ENCODE measurements around the gene TNFSF12.

Gene TNFSF12

DNA sequence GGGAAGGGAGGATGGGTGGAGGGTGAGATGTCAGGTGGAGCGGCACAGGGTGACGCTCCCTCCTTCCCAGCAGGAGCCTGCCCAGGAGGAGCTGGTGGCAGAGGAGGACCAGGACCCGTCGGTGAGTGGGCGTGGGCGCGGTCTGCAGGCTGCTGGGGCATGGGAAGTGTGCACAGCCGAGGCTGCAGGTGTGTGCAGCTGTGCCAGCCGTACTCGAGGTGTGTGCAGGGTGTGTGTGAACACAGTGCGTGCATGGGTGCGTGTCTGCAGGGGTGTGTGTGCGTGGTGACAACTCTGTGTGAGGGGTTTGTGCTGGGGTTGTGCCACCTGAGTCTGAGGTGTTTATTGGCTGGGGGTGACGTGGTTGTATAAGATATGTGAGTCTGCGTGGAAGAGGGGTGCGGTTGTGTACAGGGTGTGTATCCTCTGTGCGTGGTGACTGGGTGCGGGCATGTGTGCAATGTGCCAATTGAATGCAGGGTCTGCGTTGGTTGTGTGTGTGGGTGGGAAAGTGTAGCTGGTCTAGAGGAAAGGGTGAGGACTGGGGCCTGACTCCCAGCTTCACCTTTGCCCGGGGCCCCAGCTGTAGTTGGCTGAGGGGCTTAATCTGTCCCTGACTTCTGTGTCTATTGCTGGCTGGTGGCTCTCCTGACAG lies 670 bp downstream of the TNFSF12 start:
- peak in 2 of 3 experiments; percentile 2 to 27 for DNase-seq

DNA sequence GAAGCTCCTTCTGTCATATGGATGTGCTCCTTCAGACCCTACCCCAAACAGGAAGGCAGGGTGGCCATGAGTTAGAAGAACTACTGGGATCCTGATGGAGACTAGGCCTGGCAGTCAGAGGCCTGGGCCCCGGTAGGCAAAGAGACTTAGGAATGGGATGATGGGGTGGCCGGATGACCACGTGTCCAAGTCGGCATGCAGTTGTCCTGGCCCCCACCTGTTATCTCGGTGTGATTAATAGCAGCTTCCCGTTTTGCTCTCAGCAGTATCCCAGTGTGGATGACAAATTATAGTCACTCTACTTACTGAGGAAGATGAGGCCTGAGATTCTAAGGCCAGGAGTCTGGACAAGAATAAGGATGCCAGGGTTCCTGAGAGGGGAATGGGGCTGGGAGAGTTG lies 1.5 kb downstream of the TNFSF12 start:
- DNase-seq = no peak

DNA sequence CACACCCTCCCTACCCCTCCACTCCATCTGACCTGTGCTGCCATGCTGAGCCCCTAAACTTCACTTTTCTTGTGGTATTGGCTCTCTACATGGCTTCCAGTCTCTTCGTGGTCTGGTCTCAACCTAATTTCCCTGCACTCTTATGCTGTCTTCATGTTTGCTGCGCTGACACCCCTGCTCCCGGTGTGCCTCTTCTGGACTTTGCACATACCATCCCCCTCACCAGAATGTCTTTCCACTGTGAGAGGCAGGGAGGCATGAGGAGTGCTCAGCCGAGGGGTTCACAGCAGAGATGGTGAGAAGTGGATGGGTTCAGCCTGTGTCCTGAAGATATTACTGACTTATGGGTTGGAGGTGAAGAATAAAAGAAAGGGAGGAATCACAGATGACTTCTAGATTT lies 2.5 kb downstream of the TNFSF12 start:
- no peak for DNase-seq

DNA sequence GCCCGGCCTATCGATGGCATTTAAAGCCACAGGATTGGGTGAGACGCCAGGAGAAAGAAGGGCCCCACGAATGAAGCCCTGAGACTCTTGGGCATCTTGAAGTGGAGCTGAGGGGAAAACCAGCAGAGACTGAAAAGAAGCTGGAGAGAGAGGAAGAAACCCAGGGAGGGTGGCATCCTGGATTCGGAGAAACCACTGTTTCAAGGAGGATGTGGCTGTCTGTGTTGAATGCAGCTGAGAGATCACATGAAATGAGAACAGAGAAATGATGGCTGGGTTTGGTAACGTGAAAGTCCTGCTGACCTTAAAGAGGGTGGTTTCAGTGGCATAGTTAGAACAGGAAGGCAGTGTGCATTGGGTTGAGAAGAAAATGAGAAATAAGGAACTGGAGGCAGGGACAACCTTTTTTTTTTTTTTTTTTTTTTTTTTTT lies 3.8 kb downstream of the TNFSF12 start:
- DNase-seq = no peak

DNA sequence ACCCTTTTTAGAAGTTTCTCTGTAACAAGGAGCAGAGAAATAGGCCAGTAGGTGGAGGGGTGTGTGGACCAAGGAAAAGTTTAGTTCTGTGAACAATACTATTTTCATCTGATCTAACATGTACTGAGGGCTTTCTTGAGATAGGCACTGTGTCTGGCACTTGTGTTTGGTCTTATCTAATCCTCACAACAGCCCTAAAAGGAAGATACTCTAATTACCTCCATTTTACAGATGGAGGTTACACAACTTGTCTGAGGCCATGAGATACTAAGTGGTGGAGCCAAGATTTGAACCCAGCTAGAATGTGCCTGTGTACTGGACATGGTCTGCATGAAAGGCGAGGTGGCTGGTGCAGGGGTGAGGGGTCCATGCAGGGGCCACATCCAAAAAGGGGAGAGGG lies 4.5 kb downstream of the TNFSF12 start:
- DNase-seq = no peak

DNA sequence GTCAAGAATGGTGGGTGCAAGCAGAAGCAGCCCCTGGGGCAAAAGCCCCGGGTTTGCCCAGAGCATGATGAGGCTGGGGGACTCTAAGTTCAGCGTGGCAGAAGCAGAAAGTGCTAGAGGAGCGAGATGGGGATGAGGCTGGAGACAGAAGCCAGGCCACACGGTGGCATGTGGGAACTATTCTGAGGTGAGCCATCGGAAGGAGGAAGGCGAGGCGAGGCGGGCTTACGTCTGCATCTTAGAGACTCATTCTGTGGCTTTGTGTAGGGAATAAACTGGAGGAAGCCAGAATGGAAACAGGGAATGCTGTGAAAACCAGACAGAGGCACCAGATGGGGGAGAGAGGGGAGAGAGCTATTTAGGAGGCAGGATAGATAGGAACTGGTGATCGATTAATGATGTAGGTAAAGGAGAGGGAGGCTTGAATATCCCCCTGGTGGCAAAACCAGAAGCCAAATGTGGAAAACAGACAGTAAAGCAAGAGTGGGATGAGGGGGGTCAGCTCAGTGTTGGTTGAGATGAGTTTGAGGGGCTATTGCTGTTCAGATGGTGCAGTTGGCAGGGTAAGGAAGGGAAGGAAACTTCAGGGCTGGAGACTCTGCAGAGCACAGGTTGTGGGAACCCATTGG lies 6.6 kb downstream of the TNFSF12 start:
- DNase-seq = no peak

DNA sequence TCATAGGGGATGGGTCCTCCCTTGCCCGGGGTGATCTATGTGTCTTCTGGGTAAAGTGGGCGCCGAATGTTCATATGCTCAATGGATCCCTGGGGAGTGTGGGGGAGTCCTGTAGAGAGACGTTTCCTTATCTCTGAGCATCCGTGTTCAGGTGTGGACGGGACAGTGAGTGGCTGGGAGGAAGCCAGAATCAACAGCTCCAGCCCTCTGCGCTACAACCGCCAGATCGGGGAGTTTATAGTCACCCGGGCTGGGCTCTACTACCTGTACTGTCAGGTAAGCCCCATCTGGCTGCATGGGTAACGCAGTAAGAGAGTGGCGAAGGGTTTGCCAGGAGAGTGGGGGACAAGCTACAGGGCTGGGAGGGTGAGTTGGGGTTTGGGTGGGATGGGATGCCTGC lies 7.8 kb downstream of the TNFSF12 start:
- no peak for DNase-seq

DNA sequence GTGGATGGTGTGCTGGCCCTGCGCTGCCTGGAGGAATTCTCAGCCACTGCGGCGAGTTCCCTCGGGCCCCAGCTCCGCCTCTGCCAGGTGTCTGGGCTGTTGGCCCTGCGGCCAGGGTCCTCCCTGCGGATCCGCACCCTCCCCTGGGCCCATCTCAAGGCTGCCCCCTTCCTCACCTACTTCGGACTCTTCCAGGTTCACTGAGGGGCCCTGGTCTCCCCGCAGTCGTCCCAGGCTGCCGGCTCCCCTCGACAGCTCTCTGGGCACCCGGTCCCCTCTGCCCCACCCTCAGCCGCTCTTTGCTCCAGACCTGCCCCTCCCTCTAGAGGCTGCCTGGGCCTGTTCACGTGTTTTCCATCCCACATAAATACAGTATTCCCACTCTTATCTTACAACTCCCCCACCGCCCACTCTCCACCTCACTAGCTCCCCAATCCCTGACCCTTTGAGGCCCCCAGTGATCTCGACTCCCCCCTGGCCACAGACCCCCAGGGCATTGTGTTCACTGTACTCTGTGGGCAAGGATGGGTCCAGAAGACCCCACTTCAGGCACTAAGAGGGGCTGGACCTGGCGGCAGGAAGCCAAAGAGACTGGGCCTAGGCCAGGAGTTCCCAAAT lies 8.4 kb downstream of the TNFSF12 start:
- no peak for DNase-seq

DNA sequence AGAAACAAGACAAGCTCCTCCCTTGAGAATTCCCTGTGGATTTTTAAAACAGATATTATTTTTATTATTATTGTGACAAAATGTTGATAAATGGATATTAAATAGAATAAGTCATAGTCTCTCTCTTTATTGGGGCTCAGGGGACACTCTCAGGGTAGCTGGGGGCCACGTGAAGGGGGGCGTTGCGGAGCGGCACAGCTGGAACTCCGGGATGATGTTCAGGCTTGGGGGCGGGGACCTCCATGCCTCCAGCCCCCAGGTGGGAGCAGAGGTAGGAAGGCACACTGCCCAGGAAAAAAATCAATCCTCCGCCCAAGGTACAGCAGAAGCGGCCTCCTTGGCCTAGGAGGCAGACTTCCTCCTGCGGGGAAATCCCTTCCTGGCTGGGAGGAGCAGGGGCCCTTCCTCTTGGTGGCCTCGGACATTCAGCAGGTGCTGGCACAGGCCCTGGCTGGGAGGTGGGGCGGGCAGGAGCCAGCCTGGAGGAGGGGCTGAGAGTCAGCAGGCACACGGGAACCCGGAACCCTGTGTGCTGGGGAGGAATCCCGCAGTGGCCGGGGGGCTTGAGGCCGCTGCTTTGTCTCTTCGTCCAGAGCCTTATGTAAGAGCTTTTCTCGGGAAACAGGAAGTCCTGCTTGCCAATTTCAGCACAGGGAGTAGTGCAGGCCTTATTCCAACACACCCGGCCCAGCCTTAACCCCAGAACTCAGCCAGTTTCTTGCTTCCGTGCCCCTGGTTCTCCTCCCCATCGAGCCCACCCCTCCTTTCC lies 9.1 kb downstream of the TNFSF12 start:
- peak in 2 of 3 experiments; percentile 68 to 78 for DNase-seq

DNA sequence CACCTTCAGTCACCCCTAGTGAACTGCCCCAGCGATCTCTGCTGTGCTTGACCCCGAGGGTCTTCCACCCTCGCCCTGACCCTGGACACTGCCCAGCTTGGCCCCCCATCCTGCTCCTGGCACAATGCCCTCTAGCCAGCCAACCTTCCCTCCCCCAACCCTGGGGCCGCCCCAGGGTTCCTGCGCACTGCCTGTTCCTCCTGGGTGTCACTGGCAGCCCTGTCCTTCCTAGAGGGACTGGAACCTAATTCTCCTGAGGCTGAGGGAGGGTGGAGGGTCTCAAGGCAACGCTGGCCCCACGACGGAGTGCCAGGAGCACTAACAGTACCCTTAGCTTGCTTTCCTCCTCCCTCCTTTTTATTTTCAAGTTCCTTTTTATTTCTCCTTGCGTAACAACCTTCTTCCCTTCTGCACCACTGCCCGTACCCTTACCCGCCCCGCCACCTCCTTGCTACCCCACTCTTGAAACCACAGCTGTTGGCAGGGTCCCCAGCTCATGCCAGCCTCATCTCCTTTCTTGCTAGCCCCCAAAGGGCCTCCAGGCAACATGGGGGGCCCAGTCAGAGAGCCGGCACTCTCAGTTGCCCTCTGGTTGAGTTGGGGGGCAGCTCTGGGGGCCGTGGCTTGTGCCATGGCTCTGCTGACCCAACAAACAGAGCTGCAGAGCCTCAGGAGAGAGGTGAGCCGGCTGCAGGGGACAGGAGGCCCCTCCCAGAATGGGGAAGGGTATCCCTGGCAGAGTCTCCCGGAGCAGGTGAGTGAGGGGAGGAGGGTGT lies 9.9 kb downstream of the TNFSF12 start, which contains the start of gene TNFSF13:
Gene TNFSF13, plus strand, starts transcription at position 207 of the 776 bp plus-strand sequence. Its CDS starts 290 bp downstream, at position 497.
- peak in 2 of 3 experiments; percentile 30 to 42 for DNase-seq

DNA sequence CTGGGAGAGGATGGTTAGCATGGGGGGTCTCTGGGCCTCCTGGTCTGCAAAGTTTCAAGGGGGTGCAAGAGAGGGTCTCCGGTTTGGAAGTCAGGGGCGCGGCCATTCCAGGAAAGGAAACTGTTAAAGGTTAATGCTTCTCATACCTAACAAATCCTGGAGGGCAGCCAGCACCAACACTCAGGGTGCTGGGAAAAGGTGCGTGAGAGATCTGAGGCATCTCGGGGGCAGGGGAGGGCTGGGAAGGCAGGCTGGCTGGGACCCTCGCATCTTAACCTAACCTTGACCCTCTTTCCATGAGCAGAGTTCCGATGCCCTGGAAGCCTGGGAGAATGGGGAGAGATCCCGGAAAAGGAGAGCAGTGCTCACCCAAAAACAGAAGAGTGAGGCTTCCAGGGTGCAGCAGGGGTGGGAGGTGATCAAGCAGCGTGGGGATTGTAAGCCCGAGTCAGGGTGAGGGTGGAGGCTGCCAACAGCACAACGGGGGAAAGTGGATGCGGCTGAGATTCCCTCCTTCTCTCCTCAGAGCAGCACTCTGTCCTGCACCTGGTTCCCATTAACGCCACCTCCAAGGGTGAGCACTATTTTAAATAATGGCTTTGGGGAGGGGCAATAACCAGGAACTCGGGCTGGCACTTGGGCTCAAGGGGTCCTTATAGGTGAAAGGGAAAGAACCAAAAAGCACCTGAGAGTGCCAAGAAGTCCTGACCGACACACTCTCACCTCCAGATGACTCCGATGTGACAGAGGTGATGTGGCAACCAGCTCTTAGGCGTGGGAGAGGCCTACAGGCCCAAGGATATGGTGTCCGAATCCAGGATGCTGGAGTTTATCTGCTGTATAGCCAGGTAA lies 10.7 kb downstream of the TNFSF12 start:
- peak in 2 of 3 experiments; percentile 15 to 50 for DNase-seq

DNA sequence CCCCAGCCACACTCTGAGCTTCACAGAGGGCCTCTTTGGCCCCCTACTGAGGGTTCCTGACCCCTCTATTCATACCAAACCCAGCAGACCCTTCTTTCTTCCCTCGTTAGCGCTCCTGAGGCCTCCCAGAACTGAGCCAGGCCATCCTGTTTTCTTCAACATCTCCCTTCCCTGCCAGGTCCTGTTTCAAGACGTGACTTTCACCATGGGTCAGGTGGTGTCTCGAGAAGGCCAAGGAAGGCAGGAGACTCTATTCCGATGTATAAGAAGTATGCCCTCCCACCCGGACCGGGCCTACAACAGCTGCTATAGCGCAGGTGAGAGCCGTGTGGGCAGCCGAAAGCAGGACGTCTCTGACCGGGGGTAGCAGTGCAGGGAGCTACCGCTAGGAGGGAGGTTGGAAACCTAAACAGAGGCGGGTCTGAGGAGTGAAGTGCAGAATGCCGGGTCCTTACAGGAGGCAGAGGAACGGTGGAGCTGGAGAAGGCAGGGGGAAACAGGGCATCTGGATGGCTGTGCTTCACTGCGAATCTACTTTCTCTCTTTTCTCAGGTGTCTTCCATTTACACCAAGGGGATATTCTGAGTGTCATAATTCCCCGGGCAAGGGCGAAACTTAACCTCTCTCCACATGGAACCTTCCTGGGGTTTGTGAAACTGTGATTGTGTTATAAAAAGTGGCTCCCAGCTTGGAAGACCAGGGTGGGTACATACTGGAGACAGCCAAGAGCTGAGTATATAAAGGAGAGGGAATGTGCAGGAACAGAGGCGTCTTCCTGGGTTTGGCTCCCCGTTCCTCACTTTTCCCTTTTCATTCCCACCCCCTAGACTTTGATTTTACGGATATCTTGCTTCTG lies 11.5 kb downstream of the TNFSF12 start:
- peak in 2 of 3 experiments; percentile 28 to 45 for DNase-seq

DNA sequence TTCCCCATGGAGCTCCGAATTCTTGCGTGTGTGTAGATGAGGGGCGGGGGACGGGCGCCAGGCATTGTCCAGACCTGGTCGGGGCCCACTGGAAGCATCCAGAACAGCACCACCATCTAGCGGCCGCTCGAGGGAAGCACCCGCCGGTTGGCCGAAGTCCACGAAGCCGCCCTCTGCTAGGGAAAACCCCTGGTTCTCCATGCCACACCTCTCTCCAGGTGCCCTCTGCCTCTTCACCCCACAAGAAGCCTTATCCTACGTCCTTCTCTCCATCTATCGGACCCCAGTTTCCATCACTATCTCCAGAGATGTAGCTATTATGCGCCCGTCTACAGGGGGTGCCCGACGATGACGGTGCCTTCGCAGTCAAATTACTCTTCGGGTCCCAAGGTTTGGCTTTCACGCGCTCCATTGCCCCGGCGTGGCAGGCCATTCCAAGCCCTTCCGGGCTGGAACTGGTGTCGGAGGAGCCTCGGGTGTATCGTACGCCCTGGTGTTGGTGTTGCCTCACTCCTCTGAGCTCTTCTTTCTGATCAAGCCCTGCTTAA lies 12.2 kb downstream of the TNFSF12 start:
- DNase-seq = peak; percentile 65 to 84 (median 66)

DNA sequence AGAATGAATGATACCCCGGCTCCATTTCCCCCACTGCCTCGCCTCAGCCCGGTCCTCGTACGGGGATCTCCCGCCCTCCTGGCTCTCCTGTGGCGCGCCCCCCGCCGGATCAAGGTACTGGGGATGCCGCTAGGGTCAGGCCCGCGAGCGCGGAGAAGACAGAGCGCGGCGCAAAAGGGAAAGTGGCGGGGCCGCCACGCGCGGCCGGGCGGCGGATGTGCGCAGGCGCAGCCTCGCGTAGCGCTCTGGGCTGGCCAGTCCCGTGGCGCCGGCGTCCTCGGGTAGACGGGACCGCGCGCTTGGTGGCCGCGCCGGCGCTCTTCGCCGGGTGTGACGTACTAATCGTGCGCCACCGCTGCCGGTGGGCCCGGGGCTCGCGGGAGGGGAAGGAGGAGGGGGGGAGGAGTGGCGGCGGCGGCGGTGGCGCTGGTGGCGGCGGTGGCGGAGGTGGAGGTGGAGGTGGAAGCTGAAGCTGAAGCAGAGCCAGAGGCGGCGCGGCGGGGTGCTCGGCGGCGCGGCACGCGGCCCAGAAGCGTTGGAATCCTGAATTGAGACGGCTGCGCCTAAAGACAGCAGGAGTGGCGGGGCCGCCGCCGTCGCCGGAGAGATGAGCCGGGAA lies 12.8 kb downstream of the TNFSF12 start, which contains the start of gene SENP3:
Gene SENP3, plus strand, starts transcription at position 331 of the 619 bp plus-strand sequence. CDS start 1,158 bp downstream, outside the sequence.
- DNase-seq = peak; percentile 83 to 86 (median 84)

DNA sequence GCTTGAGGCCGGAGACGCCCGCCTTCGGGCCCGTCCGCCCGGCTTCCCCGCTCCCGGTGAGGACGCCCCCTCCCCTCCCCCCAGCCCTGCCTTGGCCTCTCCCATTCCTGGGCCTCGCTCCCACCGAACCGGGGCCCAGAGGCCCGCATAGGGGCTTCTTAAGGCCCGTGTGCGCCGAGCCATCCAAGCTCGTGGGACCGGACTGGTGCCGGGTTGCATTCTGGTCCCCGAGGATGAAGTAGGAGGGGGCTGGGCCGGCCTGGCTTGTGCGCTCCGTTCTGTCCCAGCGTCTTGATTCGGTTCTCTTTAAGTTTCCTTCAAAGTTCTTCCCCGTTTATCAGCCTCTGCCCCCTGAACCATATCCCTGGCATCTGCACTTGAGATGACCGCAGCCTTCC lies 13.3 kb downstream of the TNFSF12 start:
- no peak for DNase-seq

DNA sequence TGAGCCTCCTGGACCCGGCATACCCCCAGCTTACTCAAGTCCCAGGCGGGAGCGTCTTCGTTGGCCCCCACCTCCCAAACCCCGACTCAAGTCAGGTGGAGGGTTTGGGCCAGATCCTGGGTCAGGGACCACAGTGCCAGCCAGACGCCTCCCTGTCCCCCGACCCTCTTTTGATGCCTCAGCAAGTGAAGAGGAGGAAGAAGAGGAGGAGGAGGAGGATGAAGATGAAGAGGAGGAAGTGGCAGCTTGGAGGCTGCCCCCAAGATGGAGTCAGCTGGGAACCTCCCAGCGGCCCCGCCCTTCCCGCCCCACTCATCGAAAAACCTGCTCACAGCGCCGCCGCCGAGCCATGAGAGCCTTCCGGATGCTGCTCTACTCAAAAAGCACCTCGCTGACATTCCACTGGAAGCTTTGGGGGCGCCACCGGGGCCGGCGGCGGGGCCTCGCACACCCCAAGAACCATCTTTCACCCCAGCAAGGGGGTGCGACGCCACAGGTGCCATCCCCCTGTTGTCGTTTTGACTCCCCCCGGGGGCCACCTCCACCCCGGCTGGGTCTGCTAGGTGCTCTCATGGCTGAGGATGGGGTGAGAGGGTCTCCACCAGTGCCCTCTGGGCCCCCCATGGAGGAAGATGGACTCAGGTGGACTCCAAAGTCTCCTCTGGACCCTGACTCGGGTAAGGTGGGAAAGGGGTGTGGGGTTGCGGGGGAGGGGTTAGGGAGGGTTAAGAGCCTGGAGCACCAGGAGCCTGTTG lies 14.4 kb downstream of the TNFSF12 start:
- no peak for DNase-seq

DNA sequence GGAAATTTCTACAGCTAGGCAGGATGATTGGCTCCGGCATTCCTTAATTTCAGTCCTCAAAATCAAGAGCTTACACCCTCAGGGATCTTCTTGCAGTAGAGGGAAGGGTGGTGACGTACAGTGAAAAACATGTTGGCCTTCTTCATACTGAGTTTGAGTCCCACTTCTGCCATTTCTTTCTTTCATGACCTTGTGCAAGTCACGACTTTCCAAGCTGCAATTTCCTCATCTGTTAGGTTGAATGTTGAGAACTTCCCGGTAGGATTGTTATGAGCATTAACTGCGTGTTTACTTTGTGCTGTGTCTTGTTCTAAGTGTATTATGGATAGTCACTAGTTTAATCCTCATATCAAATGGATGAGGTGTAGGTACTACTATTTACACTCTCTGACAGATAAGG lies 20.7 kb downstream of the TNFSF12 start:
- DNase-seq = no peak

DNA sequence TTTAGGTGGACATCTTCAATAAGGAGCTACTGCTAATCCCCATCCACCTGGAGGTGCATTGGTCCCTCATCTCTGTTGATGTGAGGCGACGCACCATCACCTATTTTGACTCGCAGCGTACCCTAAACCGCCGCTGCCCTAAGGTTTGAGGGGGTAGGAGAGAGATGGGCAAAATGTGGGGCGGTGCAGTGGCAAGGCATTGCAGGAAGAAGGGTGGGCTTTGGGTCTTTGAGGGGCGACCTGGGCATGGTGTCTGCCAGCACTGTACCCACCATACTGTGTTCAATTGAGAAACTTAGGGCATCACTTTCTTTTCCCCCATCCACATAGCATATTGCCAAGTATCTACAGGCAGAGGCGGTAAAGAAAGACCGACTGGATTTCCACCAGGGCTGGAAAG lies 21.5 kb downstream of the TNFSF12 start:
- no peak for DNase-seq

DNA sequence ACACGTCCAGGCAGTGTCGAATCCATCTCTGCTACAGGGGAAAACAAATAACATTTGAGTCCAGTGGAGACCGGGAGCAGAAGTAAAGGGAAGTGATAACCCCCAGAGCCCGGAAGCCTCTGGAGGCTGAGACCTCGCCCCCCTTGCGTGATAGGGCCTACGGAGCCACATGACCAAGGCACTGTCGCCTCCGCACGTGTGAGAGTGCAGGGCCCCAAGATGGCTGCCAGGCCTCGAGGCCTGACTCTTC lies 23.4 kb downstream of the TNFSF12 start:
- DNase-seq = no peak
